OCI-LY3 (cell line): ENCODE measurements around the gene DHX57.
A peak's percentile ranks its signal among the peaks of the same experiment; 100 is the strongest.

Experiments used
- H2AFZ ChIP-seq: fragments of 200-600, 300-600 bp; shearing (Covaris generic); 2 replicates; pipeline ENCODE4 v1.6.0; 2014; ENCODE audit warnings: antibody characterized with exemption, low read depth, low read length
- H3K27ac ChIP-seq: fragments of 200-600, 300-600 bp; sonication (generic); 2 replicates; pipeline ENCODE4 v1.5.1; 2014; ENCODE audit warnings: mild to moderate bottlenecking, low read length, moderate library complexity, mixed read lengths
- H3K27me3 ChIP-seq: fragments of 200-600, 300-600 bp; sonication (generic); 2 replicates; pipeline ENCODE4 v1.6.1; 2014; ENCODE audit warnings: low read depth, low read length, mixed read lengths
- H3K36me3 ChIP-seq: fragments of 200-600, 300-600 bp; sonication (generic); replicated peaks from 2 replicates; pipeline ENCODE3; 2014; ENCODE audit warnings: low read depth, low read length, mixed read lengths
- H3K4me1 ChIP-seq: fragments of 300-600, 200-600 bp; sonication (generic); 2 replicates; pipeline ENCODE4 v1.6.1; 2014; ENCODE audit warnings: low read length, mixed read lengths
- H3K4me2 ChIP-seq: fragments of 200-600, 300-600 bp; sonication (generic); 2 replicates; pipeline ENCODE4 v1.6.1; 2014; ENCODE audit warnings: low read length, mixed read lengths
- H3K4me3 ChIP-seq: fragments of 300-600, 200-600 bp; sonication (generic); 2 replicates; pipeline ENCODE4 v1.5.1; 2014; ENCODE audit warnings: antibody characterized with exemption, mild to moderate bottlenecking, low read length, moderate library complexity
- H3K79me2 ChIP-seq: fragments of 300-600, 200-600 bp; shearing (Covaris generic); 2 replicates; pipeline ENCODE4 v1.6.1; 2014; ENCODE audit warnings: mild to moderate bottlenecking, low read length, mixed read lengths
- H3K9ac ChIP-seq: fragments of 300-600, 200-600 bp; shearing (Covaris generic); 2 replicates; pipeline ENCODE4 v1.6.0; 2014; ENCODE audit warnings: mild to moderate bottlenecking, low read length, moderate library complexity
- H3K9me3 ChIP-seq: fragments of 200-600, 300-600 bp; shearing (Covaris generic); 2 replicates; pipeline ENCODE4 v1.6.1; 2014; ENCODE audit warnings: low read length, mixed read lengths; ENCODE audit not compliant: insufficient read depth
- H4K20me1 ChIP-seq: fragments of 200-600, 300-600 bp; sonication (generic); 2 replicates; pipeline ENCODE4 v1.6.1; 2016; ENCODE audit warnings: low read length, mixed read lengths; ENCODE audit not compliant: insufficient read depth
- EZH2phosphoT487 ChIP-seq: fragments of 200-600 bp; shearing (Covaris generic); IDR thresholded peaks from 2 replicates; pipeline ENCODE4 v1.6.1; 2018; ENCODE audit warnings: antibody characterized with exemption, mixed run types, low read depth
- TF ChIP-seq, protein P1 (sequence below): fragments of 200-600, 300-600 bp; sonication (generic); IDR thresholded peaks from 2 replicates; pipeline ENCODE4 v1.5.1; 2014; ENCODE audit warnings: antibody characterized with exemption, low read length, low read depth

The DHX57 gene

DNA sequence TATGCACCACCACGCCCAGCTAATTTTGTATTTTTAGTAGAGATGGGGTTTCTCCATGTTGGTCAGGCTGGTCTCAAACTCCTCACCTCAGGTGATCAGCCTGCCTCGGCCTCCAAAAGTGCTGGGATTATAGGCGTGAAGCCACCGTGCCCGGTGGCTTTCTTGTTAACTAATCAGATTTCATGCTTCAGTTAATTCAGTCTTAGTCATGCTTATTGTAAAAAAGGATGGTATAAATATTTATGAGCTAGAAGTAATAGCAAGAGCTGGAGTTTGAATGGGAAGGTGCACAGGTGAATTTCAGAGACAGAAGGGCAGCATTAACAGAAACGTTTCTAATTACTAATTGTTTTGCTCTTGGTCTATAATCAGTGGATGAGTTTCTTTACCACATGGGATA, 87.4 kb downstream of the DHX57 start:
- Histone ChIP-seq H3K4me2 (no peak overlapping the region), H3K4me1 (peaks cover 7% of the 10 kb centered on the region), H3K27me3 (no peaks in the 10 kb centered on the region), H3K36me3 (no peaks in the 10 kb centered on the region), H3K79me2 (no peaks in the 10 kb centered on the region), H3K4me3 (no peak overlapping the region), H3K9ac (no peak overlapping the region), H3K9me3 (no peaks in the 10 kb centered on the region), H2AFZ (no peak overlapping the region), H4K20me1 (no peaks in the 10 kb centered on the region), H3K27ac (no peak overlapping the region)
- no peak for TF ChIP-seq EZH2phosphoT487
- TF ChIP-seq, protein P1, sequence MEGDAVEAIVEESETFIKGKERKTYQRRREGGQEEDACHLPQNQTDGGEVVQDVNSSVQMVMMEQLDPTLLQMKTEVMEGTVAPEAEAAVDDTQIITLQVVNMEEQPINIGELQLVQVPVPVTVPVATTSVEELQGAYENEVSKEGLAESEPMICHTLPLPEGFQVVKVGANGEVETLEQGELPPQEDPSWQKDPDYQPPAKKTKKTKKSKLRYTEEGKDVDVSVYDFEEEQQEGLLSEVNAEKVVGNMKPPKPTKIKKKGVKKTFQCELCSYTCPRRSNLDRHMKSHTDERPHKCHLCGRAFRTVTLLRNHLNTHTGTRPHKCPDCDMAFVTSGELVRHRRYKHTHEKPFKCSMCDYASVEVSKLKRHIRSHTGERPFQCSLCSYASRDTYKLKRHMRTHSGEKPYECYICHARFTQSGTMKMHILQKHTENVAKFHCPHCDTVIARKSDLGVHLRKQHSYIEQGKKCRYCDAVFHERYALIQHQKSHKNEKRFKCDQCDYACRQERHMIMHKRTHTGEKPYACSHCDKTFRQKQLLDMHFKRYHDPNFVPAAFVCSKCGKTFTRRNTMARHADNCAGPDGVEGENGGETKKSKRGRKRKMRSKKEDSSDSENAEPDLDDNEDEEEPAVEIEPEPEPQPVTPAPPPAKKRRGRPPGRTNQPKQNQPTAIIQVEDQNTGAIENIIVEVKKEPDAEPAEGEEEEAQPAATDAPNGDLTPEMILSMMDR: no peak

DNA sequence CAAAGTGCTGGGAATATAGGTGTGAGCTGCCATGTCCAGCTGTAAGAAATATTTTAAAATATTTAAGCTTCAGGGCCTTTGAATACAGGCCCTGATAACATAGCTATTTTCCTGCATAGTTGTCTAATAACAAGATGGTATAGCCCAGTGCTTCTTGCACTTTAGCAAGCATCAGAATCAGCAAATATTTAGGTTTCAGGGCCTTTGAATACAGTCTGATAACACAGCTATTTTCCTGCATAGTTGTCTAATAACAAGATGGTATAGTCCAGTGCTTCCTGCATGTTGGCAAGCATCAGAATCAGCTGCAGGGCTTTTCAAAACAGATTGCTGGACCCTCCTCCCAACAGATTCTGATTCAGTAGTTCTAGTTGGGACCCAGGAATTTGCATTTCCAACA, 92.1 kb downstream of the DHX57 start:
- Histone ChIP-seq H2AFZ (no peak overlapping the region), H3K4me3 (no peak overlapping the region), H3K27me3 (no peaks in the 10 kb centered on the region), H3K4me1 (peaks cover 4% of the 10 kb centered on the region; the same call in 1 of the 2 replicates), H3K9ac (no peak overlapping the region), H4K20me1 (no peaks in the 10 kb centered on the region), H3K4me2 (no peak overlapping the region), H3K79me2 (peaks cover 8% of the 10 kb centered on the region), H3K27ac (no peak overlapping the region), H3K9me3 (no peaks in the 10 kb centered on the region), H3K36me3 (peaks cover 9% of the 10 kb centered on the region)
- TF ChIP-seq, protein P1: no peak
- no peak for TF ChIP-seq EZH2phosphoT487

DNA sequence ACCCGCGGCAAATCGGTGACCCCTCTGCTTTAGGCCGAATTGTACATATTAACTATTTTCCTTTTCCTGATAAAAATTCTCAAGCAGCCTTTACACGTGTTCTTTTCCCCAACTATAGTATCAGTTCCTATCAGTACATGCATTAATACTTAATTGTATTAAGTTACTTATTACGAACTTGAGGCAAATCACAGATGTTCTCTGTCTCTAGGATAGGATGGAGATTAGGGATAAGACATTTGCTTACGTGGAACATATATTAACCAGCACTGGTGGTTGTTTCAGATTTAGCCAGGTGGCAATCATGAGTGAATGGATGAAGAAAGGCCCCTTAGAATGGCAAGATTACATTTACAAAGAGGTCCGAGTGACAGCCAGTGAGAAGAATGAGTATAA, 97.0 kb downstream of the DHX57 start:
- peaks cover 14% of the 10 kb centered on the region for H3K79me2 ChIP-seq
- H3K27ac ChIP-seq: peak overlapping the region; percentile 35; the same call in 1 of the 2 replicates
- H3K4me2 ChIP-seq: peak overlapping the region; percentile 96
- H3K4me1 ChIP-seq: peaks cover 4% of the 10 kb centered on the region; the same call in 1 of the 2 replicates
- TF ChIP-seq, protein P1: no peak
- peak overlapping the region; percentile 88 for H3K9ac ChIP-seq
- H3K9me3 ChIP-seq: no peaks in the 10 kb centered on the region
- H2AFZ ChIP-seq: peak overlapping the region; percentile 93; the same call in 1 of the 2 replicates
- peak overlapping the region; percentile 90 for H3K4me3 ChIP-seq
- no peaks in the 10 kb centered on the region; the same call in 1 of the 2 replicates for H3K27me3 ChIP-seq
- no peaks in the 10 kb centered on the region for H4K20me1 ChIP-seq
- H3K36me3 ChIP-seq: peaks cover 9% of the 10 kb centered on the region

DNA sequence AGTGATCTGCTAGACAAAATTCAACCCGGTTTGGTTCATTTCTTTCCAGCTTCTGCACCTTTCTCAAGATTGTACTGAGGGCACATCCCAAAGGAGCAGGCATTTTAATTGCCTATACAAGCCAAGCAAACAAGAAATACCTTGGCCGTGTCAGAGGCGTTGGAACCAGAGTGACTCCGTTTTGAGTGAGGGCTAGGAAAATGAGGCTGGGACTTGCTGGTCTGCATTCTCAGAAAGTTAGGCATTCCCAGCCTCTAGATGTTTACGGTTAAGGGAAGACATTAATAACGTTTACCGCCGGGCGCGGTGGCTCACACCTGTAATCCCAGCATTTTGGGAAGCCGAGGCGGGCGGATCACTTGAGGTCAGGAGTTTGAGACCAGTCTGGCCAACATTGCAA, 99.2 kb downstream of the DHX57 start:
- H2AFZ ChIP-seq: no peak overlapping the region
- H4K20me1 ChIP-seq: no peaks in the 10 kb centered on the region
- no peak overlapping the region for H3K27ac ChIP-seq
- H3K4me1 ChIP-seq: peaks cover 4% of the 10 kb centered on the region; the same call in 1 of the 2 replicates
- no peak overlapping the region for H3K4me3 ChIP-seq
- peaks cover 14% of the 10 kb centered on the region for H3K79me2 ChIP-seq
- H3K36me3 ChIP-seq: peaks cover 5% of the 10 kb centered on the region
- no peaks in the 10 kb centered on the region for H3K9me3 ChIP-seq
- no peak overlapping the region for H3K4me2 ChIP-seq
- TF ChIP-seq EZH2phosphoT487: no peak
- TF ChIP-seq, protein P1: no peak
- H3K27me3 ChIP-seq: no peaks in the 10 kb centered on the region; the same call in 1 of the 2 replicates
- no peak overlapping the region for H3K9ac ChIP-seq
